ENCODE data around the gene TEN1.

TEN1 gene

DNA sequence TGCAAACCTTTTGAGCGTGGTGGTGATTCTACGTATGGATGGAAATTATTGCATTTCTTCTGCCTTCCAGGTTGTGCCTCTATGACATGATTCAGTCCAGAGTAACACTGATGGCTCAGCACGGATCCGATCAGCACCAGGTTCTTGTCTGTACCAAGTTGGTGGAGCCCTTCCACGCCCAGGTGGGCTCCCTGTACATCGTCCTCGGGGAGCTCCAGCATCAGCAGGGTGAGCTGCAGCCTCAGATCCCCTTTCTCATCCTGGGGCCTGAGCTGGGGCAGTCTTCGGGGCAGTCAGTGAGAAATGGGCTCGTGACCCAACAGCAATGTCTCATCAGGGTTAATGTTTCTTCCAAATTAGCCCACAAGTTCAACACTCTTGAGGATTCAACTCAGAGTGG, 12.4 kb downstream of the TEN1 start:
- H3K4me3 ChIP-seq (ENCODE audit: low read length), result no peak overlapping the region
- no peak for TF ChIP-seq ZNF274 (IDR thresholded peaks at IDR 0.05; ENCODE audit: low read depth, low read length)

DNA sequence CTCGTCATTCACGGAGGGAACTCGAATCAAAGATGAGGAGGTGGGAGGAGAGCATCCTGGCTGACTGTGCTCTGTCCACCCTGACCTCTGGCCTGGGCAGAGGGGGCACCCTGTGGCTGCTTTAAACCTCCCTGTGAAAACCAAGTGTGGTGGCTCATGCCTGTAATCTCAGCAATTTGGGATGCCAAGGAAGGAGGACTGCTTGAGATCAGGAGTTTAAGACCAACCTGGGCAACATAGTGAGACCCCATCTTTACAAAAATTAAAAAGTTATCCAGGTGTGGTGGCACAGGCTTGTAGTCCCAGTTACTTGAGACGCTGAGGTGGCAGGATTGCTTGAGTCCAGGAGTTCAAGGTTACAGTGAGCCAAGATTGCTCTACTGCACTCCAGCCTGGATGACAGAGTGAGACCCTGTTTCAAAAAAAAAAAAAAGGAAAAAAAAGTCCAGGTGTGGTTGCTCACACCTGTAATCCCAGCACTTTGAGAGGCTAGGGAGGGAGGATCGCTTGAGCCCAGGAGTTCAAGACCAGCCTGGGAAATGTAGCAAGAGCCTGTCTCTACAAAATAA, 15.8 kb downstream of the TEN1 start:
- H3K4me3 ChIP-seq (ENCODE audit: low read length), result no peak overlapping the region
- no peak for TF ChIP-seq ZNF274 (IDR thresholded peaks at IDR 0.05; ENCODE audit: low read depth, low read length)

DNA sequence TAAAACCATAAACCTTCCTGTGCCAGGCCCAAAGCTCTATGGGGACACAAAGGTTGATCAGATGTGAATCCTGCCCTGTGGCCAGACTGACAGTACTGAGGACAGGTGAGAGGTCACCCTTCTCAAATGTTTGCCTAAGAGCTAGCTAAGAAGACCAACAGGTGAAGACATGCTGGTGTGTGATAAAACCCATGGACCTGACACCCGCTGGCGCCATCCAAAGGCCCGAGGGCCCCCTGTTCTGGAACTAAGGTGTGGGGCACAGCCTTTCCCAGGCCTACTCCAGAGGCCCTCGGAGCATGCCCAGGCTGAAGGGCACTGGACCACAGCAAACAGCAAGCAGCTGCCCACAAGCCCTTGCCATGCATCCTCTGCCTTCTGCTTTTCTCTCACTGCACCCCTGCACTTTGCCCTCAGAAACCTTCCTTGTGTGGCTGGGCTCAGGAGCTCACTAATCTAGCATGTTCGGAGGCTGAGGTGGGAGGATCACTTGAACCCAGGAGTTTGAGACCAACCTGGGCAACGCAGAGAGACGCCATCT, 16.4 kb downstream of the TEN1 start:
- TF ChIP-seq ZNF274 (IDR thresholded peaks at IDR 0.05; ENCODE audit: low read depth, low read length), result no peak
- no peak overlapping the region for H3K4me3 ChIP-seq (ENCODE audit: low read length)

DNA sequence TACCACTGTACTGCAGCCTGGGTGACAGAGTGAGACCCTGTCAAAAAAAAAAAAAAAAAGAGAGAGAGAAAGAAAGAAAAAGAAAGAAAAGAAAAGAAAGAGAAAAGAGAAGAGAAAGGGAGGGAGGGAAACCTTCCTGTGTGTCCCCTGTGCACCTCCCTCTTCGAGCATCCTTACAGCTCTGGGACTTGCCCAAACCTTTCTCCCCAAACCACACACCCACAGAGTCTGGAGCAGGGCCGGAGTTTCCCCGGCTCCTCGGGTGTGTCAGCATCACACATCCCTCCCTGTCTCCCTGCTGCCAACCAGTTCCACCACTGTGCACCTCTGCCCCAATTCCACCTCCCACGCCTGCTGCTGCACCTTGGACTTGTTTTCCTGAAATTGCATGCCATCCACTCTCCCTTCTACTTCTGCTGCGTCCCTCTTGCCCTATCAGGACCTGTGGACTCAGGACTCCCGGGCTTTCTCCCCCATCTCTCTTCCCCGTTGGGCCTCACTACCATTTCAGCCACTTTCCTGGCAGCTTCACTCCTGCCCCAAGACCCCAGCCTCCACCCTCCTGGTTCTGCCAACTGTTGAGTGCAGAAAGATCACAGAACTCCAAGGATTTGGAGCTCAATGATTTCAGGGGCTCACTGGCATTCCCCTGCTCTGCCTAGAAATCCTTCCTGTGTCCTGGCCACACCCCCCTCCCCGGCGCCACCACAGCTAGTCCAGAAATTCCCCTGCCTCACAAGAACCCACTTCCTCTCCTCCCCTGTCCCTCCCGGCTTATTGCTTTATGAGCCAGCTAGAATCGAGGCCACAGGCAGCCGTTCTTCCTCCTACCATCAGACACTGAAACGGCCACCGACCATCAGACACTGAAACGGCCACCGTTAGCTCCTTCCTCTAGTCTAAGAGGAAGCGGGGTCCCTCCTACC, 17.9 kb downstream of the TEN1 start:
- no peak for TF ChIP-seq ZNF274 (IDR thresholded peaks at IDR 0.05; ENCODE audit: low read depth, low read length)
- H3K4me3 ChIP-seq (ENCODE audit: low read length), result no peak overlapping the region; the same call in 1 of the 2 replicates

DNA sequence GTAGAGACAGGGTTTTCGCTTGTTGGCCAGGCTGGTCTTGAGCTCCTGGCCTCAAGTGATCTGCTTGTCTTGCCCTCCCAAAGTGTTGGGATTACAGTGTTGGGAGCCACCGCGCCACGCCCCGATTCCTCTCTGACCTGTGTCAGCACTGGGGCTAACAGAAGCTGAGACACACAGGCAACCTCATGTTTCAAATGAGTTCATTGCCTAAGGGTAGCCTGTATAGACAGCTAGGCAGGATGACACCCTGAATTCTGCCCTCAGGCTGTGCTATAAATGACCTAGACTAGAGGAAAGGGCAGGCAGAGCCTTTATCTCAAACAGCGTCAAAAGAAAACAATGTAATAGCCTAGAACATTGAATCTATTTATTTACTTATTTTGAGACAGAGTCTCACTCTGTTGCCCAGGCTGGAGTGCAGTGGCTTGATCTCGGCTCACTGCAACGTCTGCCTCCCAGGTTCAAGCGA, 19.3 kb downstream of the TEN1 start:
- TF ChIP-seq ZNF274 (IDR thresholded peaks at IDR 0.05; ENCODE audit: low read depth, low read length), result no peak
- no peak overlapping the region for H3K4me3 ChIP-seq (ENCODE audit: low read length)

DNA sequence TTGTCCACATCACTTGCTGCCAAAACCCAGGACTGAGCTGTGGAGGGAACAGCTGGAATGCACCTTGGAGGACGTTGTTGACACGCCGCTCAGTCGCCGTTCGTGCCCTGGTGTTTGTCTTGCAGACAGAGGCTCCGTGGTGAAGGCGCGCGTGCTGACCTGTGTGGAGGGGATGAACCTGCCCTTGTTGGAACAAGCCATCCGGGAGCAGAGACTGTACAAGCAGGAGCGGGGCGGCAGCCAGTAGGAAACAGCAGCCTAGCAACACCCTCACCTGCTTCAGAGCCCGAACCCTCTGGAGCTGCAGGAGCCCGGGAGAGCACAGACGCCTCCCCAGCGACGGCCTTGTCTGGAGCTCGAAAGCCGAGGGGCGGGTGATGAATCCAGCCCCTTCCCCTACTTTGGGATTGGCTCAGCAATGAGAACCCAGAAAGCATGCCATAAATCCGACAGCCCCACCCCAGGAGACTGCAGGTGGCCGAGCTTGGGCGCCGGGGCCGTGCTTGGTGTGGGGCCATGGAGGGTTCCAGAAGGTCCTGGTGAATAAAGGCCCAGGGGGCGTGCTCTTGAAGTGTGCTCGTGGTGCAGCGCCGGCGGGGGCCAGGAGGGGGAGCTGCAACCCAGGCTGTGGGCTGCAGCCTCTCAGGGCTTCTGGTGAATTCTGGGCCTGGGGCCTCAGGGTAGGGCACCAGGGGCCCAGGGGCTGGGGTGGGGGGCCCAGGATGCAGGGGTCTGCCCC, 21.1 kb downstream of the TEN1 start:
- no peak overlapping the region for H3K4me3 ChIP-seq (ENCODE audit: low read length)
- no peak for TF ChIP-seq ZNF274 (IDR thresholded peaks at IDR 0.05; ENCODE audit: low read depth, low read length)

DNA sequence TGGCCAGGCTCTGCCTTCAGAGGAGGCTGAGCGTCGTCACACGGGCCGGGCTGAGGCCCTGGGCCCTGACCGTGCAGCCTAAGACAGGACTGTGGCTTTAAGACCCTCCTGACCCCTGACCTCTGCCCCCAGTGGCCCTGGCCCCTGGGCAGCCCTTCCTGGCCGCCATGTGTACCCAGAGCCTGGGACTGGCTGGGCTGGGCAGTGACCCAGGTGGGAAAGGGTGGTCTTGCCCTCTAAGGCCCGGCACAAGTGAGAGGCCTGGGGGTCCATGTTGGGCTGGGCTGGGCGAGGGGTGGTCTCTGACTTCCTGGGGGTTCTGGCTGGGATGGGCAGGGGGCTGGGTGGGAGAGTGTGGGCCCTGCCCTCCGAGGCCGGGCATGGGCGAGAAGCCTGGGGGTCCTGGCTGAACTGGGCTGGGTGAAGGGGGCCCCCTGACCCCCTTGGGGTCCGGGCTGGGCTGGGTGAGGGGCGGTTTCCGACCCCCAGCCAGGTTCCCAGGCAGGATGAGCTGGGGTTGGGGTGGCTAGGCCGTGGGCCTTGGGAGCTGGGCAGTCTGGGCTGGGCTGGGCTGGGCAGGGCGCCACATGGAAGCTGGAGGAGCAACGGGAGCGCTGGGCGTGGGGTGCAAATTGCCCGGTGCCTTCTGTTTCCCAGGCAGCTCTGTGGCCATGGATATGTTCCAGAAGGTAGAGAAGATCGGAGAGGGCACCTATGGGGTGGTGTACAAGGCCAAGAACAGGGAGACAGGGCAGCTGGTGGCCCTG, 21.9 kb downstream of the TEN1 start, which contains the start of gene CDK3:
Gene CDK3 (plus strand): TSS at position 101 of the 767 bp plus-strand sequence. CDS start 571 bp downstream, at position 672.
- no peak for TF ChIP-seq ZNF274 (IDR thresholded peaks at IDR 0.05; ENCODE audit: low read depth, low read length)
- no peak within 1 kb of the TSS for H3K4me3 ChIP-seq (ENCODE audit: low read length)

DNA sequence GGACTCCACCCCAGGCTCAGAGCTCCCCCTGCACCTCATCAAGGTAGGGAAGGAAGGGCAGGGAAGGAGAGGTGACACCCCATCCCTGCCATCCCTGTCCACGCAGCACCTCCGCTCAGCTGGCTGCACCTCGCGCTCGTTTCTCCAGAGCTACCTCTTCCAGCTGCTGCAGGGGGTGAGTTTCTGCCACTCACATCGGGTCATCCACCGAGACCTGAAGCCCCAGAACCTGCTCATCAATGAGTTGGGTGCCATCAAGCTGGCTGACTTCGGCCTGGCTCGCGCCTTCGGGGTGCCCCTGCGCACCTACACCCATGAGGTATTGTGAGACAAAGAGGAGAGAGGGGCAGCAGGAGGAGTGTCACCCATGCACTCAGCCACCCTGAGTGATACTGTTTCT, 23.1 kb downstream of the TEN1 start:
- TF ChIP-seq ZNF274 (IDR thresholded peaks at IDR 0.05; ENCODE audit: low read depth, low read length), result no peak

DNA sequence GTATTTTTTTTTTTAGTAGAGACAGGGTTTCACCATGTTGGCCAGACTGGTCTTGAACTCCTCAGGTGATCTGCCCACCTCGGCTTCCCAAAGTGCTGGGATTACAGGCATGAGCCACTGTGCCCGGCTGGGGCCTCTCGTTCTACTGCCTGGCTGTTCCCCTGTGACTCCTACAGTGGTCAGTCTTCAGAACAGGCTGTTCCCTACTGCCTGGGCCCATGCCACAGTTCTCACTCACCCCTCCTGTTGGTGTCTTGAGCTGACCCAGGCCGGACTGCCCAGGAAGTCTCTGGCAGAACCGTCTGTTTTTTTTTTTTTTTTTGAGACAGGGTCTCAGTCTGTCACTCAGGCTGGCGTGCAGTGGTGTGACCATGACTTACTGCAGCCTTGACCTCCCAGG, 24.9 kb downstream of the TEN1 start:
- TF ChIP-seq ZNF274 (IDR thresholded peaks at IDR 0.05; ENCODE audit: low read depth, low read length), result no peak
- no peak overlapping the region for H3K4me3 ChIP-seq (ENCODE audit: low read length)

More for the DNA sequence above, 23.1 kb downstream of the TEN1 start:
- H3K4me3 ChIP-seq (ENCODE audit: low read length), result no peak overlapping the region

DNA sequence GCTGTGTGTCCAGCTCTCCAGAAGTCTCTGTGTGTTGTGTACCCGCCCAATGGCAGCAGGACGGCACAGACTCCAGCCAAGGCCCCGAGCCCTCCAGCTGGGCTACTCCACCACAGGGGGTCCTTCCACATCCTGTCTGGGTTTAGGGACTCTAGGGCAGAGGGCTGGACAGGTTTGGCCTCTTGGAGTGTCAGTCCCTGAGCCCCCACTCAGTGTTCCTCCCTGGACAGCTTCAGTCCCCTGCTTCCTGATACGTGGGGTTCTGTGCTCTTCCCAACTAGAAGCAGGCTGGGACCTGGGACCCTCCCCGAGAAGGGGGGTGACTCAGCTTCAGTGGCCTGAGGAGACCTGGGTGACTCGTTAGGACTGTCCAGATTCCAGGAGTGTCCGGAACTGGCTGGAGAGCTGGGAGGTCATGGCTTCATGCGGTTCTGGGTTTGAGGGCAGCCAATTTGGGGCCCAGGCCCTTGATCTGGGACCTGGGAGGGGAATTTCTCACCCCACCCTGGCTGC, 25.8 kb downstream of the TEN1 start:
- H3K4me3 ChIP-seq (ENCODE audit: low read length), result no peak overlapping the region
- TF ChIP-seq ZNF274 (IDR thresholded peaks at IDR 0.05; ENCODE audit: low read depth, low read length), result no peak

DNA sequence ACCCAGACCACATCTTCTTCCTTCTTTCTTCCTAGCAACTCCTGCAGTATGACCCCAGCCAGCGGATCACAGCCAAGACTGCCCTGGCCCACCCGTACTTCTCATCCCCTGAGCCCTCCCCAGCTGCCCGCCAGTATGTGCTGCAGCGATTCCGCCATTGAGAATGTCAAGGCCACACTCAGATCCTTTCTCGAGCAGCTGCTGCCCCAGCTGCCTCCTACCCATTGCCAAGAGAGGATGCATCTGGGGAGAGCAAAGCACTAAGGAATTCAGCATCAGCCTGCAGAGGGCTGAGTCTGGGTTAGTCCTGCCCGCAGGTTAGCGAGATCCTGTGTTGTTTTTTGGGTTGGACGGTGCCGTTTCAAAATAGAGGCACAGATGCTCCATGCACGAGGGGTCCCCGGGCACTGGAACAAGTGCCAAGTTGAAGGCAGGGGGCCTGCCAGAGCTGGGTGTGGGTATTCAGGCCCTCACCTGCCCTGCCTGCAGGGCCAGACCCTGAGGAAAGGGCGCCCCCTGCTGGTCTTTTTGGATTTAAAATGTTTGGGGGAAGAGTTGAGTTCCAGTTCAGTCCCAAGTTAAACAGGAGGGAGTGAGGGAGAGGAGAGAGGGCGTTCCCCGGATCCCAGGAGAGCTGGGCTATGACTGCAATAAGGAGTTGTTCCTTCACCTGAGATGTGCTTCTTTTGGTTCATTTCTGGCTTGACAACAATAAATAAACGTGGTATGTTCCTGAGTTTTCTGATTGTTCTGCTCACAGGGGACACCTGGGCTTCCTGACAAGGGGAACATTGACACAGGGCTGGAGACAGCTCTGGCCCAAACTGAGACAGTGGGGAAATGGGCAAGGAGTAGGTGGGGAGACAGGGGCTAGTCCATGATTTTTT, 26.5 kb downstream of the TEN1 start:
- no peak for TF ChIP-seq ZNF274 (IDR thresholded peaks at IDR 0.05; ENCODE audit: low read depth, low read length)
- no peak overlapping the region for H3K4me3 ChIP-seq (ENCODE audit: low read length)

DNA sequence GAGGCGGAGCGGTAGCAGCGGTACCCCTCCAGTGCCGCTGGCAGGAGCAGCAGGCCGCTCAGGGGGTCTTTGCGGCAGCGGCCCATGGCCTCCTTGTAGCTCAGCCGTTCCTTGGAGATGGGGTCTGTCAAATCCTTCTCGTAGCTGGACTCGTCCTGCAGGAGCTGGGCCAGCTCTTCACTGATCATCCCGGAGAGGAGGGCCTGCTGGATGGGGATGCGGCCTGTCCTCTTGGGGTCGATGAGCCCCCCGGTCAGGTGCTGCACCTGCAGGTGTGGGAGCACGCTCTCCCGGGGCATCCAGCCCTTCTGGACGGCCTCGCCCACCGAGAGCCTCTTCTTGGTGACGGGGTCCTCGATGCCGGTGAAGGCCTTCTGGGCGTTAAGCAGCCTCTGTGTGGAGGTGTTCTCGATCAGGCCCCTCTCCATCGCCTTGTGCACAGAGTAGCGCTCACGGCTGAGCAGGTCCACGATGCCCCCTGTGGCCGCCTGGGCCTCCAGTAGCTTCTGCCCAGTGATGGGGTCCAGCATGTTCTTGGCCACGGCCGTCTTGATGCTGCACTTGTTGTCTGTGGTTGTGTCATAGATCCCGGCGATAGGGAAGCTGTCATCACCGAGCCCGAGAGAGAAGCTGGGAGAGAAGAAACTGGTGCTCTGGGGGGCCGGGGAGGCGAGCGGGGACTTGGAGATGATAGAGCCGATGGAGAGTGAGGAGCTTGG, 28.2 kb downstream of the TEN1 start:
- TF ChIP-seq ZNF274 (IDR thresholded peaks at IDR 0.05; ENCODE audit: low read depth, low read length), result no peak
- no peak overlapping the region for H3K4me3 ChIP-seq (ENCODE audit: low read length)
